ENCODE measurements around the gene CLIC4. TPM values are rescaled to one million over a fixed set of nuclear protein-coding genes. Genes with fewer than 3 reads are reported as not detected.

The CLIC4 gene
- total and polyA plus RNA-seq, 2 of the 8 experiments (the other 6 are each of a cell fraction or from before 2014, with no cell fraction given): 77.5 to 293 TPM

DNA sequence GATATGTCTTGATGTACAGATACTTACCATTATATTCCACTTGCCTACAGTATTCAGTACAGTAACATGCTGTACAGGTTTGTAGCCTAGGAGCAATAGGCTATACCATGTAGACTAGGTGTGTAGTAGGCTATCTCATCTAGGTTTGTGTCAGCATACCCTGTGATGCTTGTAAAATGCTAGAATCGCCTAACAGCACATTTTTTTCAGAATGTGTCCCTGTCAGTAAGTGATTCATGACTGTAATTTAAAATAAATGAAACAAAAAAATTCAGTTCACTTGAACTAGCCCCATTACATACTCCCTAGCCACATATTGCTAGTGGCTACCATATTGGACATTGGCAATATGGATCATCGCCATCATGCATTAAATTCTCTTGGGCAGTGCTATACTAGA is 51.3 kb downstream of the CLIC4 start:
- TF ChIP-seq HDAC2 (IDR thresholded peaks at IDR 0.05; ENCODE audit: borderline replicate concordance in 1 of 2, low read depth in 2 of 2, low read length in 2 of 2): no peak
- no peak for TF ChIP-seq JUN (IDR thresholded peaks at IDR 0.05; ENCODE audit: low read depth, low read length)
- H2AK5ac ChIP-seq (ENCODE audit: low read depth, low read length): no peak overlapping the region
- no peaks in the 10 kb centered on the region; the same call in 1 of the 2 replicates for H3K23me2 ChIP-seq (ENCODE audit: low read depth, low read length)
- no peak overlapping the region for H2AFZ ChIP-seq (ENCODE audit: low read length)
- peaks cover 10 to 12% of the 10 kb centered on the region in 2 experiments; a peak in 3 of 4 replicates for H3K9me3 ChIP-seq (ENCODE audit: insufficient read depth in 2 of 2, low read depth in 1 of 2, low read length in 1 of 2)
- H3K79me1 ChIP-seq (ENCODE audit: low read depth, low read length): no peaks in the 10 kb centered on the region
- no peak overlapping the region for H3K18ac ChIP-seq (ENCODE audit: extremely low read depth, low read length)
- H3K9ac ChIP-seq (replicated peaks in 1 of 4; ENCODE audit: extremely low read depth in 1 of 4, low read depth in 3 of 4, low read length in 3 of 4): no peak overlapping the region
- H2BK20ac ChIP-seq (ENCODE audit: low read length): no peak overlapping the region
- H2BK5ac ChIP-seq (ENCODE audit: low read depth, low read length): no peak overlapping the region
- H3K4me3 ChIP-seq (ENCODE audit: extremely low read depth in 1 of 4, insufficient read depth in 2 of 4, low read depth in 3 of 4, low read length in 4 of 4): no peak overlapping the region
- H2BK12ac ChIP-seq (ENCODE audit: low read depth, low read length): no peak overlapping the region
- DNase-seq (ENCODE audit: low read depth in 1 of 2, low spot score in 2 of 2) (no peak), FAIRE-seq (no peak)
- peaks cover 0 to 2% of the 10 kb centered on the region in 2 experiments for H4K20me1 ChIP-seq (replicated peaks in 1 of 2; ENCODE audit: control insufficient read depth in 1 of 2, insufficient read depth in 2 of 2, low read length in 2 of 2)
- no peak overlapping the region for H4K8ac ChIP-seq (ENCODE audit: extremely low read depth, insufficient read depth, low read length)
- 100% methylated on average over 2 of the region's 2 CpGs; no CpG with 5 or more reads in 1 of the 2 experiments for WGBS, 2 experiments (ENCODE audit: extremely low coverage in 1 of 2, insufficient coverage in 1 of 2, insufficient read length in 1 of 2, insufficient replicate concordance in 2 of 2, low coverage in 1 of 2, low lambda C conversion rate in 2 of 2, missing lambda C conversion rate in 1 of 2)
- H3K4ac ChIP-seq (replicated peaks; ENCODE audit: insufficient read length, low read depth, low read length): no peak overlapping the region
- peaks cover 5 to 66% of the 10 kb centered on the region in 2 experiments; a peak in 3 of 4 replicates for H3K79me2 ChIP-seq (ENCODE audit: control insufficient read depth in 1 of 2, insufficient read depth in 2 of 2, low read length in 2 of 2)
- H4K5ac ChIP-seq (ENCODE audit: insufficient read length, low read depth, low read length): no peak overlapping the region
- no peak overlapping the region for H3K27ac ChIP-seq (ENCODE audit: low read depth, low read length)
- no peaks in the 10 kb centered on the region for H3K27me3 ChIP-seq (replicated peaks in 1 of 4; ENCODE audit: control insufficient read depth in 3 of 4, extremely low read depth in 1 of 4, insufficient read depth in 3 of 4, low read length in 3 of 4)
- H3K4me2 ChIP-seq (ENCODE audit: insufficient read depth in 1 of 2, low read depth in 2 of 2, low read length in 2 of 2): no peak overlapping the region
- no peak overlapping the region for H3K56ac ChIP-seq (replicated peaks; ENCODE audit: insufficient read length, low read depth, low read length)
- H3K23ac ChIP-seq (ENCODE audit: insufficient read length): no peak overlapping the region
- no peaks in the 10 kb centered on the region for H3K4me1 ChIP-seq (replicated peaks in 1 of 4; ENCODE audit: control insufficient read depth in 3 of 4, insufficient read depth in 4 of 4, low read length in 3 of 4)
- H2BK120ac ChIP-seq (replicated peaks; ENCODE audit: low read depth, low read length): no peak overlapping the region
- POLR2A ChIA-PET (ENCODE audit: partially characterized antibody): interaction anchor here (1.2 kb wide), 1 partner anchor 9 kb away, joined by 3 read pairs; no protein-coding TSS in a partner anchor
- no peak overlapping the region for H3K14ac ChIP-seq (ENCODE audit: insufficient read length)
- H3K36me3 ChIP-seq (ENCODE audit: control insufficient read depth in 2 of 4, insufficient read depth in 4 of 4, low read length in 3 of 4): peaks cover 7 to 24% (median 17%) of the 10 kb centered on the region in 4 experiments; a peak in 6 of 8 replicates
- CTCF ChIA-PET (ENCODE audit: partially characterized antibody): no interaction called here
- no peak overlapping the region for H4K91ac ChIP-seq (replicated peaks; ENCODE audit: insufficient read length, low read length)
- H2BK15ac ChIP-seq (ENCODE audit: low read length): no peak overlapping the region
